HUDEP-2 (cell line): ENCODE measurements around the gene MAPK1.

ENCODE experiments used
- DNase-seq, 76 experiments: peaks; one replicate each; lab custom pipeline; 2025; ENCODE audit not compliant: unreplicated experiment in 76 of 76; lab: John Stamatoyannopoulos, UW

MAPK1 gene

DNA sequence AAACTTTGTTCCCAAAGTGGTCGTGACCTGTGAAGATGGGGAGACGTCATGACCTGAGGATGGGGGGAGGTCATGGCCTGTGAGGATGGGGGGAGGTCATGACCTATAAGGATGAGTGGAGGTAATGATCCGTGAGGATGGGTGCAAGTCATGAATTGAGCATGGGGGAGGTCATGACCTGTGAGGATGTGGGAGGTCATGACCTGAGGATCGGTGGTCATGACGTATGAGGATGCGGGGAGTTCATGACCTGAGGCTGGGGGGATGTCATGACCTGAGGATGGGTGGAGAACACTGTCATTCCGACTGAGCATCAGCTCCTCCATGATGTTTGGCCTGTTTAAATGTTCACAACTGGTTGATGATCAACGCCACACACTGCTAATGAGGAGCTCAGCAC lies 157.8 kb downstream of the MAPK1 start:
- no peak for DNase-seq

DNA sequence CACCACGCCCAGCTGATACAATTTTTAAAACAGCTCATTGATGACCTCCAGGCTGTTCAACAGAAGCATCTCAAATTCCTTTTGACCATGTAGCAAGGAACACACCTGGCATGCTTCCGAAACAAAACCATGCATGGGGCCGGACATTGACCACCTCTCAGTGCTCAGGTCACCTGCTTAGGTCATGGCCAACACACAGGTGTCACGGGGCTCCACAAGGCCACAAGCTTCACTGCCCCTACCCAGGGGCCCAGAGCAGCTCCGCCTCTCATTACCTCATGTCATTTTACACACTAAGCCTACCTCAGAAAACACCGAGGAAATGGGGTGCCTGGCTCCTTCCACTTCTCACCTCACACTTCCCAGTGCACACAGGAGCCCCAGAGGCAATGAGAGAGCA lies 158.5 kb downstream of the MAPK1 start:
- DNase-seq = no peak

DNA sequence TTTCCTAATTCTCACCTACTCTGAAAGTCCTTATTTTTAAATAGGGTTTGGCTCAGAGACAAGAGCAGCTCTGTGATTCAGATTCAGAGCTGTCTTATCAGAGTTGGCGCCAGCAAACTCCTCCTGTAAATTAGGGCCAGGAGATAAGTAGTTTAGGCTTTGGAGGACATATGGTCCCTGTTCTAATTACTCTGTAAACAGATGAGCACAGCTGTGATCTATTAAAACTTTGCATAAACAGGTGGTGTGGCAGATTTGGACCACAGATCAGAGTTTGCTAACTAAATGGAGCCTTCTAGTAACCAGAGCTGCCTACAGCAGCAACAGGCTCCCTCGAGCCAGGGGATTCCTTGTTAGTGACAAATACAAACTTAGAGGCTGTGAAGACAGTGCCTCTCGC lies 159.8 kb downstream of the MAPK1 start:
- DNase-seq = peak in 4 of 76 experiments; percentile 2 to 21 (median 7)
